Dendritic cell treated with granulocyte-macrophage colony-stimulating factor and Interleukin-4, amounts not matched to agents 40 ng/mL and 50 ng/mL, for 4 days (primary cell): Measurements from ENCODE around the gene PACRG.

Source experiments
- H3K27ac Mint-ChIP-seq: one replicate; pipeline ENCODE4 v1.8.0; 2022; ENCODE audit warnings: mild to moderate bottlenecking, mixed read lengths
- H3K27me3 Mint-ChIP-seq: one replicate; pipeline ENCODE4 v1.8.0; 2022; ENCODE audit warnings: mild to moderate bottlenecking, mixed read lengths
- H3K36me3 Mint-ChIP-seq: one replicate; pipeline ENCODE4 v1.8.0; 2022; ENCODE audit warnings: low read depth, mixed read lengths
- H3K4me1 Mint-ChIP-seq: one replicate; pipeline ENCODE4 v1.8.0; 2022; ENCODE audit warnings: low read depth, mixed read lengths
- H3K4me3 Mint-ChIP-seq: one replicate; pipeline ENCODE4 v1.8.0; 2022; ENCODE audit warnings: mild to moderate bottlenecking, moderate library complexity, mixed read lengths
- H3K9me3 Mint-ChIP-seq: one replicate; pipeline ENCODE4 v1.8.0; 2022; ENCODE audit warnings: mixed read lengths
- intact Hi-C: fragments of 100-400 bp; cut with micrococcal nuclease; formaldehyde crosslinking; loops from one replicate; pipeline ENCODE4 v1.15.0; 2022

The PACRG gene

DNA sequence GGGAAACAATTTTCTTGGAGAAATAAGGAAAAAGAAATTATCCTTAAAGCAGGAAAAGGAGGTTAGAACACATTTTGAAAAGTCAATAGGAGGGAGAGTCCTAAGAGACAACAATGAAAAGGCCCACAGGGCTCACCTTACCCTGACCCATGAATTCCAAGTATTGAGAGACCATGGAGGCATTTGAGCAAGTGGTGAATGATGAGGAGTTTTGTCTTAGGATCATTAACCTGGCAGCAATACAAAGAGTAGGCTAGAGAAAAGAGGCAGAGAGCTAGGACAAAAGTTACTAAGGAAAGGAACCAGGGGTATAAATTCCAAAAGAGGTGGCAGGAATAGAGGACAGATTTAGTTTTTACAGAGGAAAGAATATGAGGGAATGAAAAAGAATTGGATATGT, 44.7 kb downstream of the PACRG start:
- Mint-ChIP-seq H3K36me3 (no peaks in the 10 kb centered on the region), H3K27me3 (no peaks in the 10 kb centered on the region), H3K9me3 (peaks cover 12% of the 10 kb centered on the region), H3K4me1 (no peaks in the 10 kb centered on the region), H3K4me3 (no peak overlapping the region), H3K27ac (no peak overlapping the region)
- intact Hi-C loops, result no loop called here

DNA sequence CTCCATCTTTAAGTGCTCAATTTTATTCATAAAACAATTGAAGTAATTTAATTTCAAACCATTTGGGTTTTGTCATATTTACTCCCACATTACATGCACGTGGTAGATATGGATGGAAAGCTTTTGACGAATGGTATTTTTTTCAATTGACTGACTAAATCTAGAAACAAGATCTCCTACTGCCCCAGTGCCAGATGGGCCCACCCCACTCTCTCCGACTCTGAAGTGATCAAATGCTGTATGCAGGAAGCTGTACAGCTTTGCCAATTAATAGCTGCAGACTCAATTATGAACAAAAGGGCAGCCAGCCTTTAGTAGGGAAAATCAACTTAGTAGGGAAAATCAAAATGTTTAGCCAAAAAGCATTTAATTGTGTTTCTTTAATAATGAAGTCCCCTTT, 46.2 kb downstream of the PACRG start:
- Mint-ChIP-seq H3K27me3 (no peaks in the 10 kb centered on the region), H3K9me3 (peaks cover 16% of the 10 kb centered on the region), H3K36me3 (no peaks in the 10 kb centered on the region), H3K4me1 (no peaks in the 10 kb centered on the region), H3K27ac (no peak overlapping the region), H3K4me3 (no peak overlapping the region)
- intact Hi-C loops, result no loop called here

DNA sequence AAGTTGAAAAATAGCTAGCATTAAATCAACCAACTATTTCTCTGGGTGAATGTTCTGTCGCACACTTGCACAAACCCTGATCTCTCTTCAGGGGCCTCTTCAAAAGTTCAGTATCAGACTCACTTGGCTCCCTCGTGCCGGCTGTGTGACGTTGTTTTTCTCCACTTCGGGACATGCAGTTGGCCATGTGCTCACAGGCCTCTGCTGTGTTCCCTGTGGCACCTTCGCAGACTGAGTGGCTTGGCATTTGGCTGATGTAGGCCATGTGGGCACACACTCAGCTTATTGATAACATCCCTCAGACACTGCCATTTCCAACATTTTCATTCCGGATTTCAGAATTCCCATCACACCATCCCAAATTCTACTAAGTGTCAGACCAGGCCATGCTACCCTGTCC, 49.3 kb downstream of the PACRG start:
- Mint-ChIP-seq H3K9me3 (peaks cover 27% of the 10 kb centered on the region), H3K27ac (no peak overlapping the region), H3K27me3 (no peaks in the 10 kb centered on the region), H3K36me3 (no peaks in the 10 kb centered on the region), H3K4me3 (no peak overlapping the region), H3K4me1 (no peaks in the 10 kb centered on the region)
- intact Hi-C loops, result no loop called here

DNA sequence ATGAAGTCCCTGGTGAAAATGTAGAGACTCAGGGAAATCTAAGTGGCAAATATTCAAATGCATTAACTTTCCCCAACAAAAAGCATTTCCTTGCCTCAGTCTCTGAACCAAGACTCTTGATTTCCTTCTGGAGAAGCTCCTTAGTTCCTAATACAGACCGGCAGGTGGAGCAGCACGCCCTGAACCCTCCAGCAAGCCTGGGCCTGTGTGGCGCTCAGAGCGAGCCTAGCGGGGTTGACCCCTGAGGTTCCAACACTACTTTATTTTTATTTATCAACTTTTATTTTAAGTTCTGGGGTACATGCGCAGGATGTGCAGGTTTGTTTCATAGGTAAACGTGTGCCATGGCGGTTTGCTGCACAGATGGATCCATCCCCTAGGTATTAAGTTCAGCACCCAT, 50.8 kb downstream of the PACRG start:
- Mint-ChIP-seq H3K27ac (no peak overlapping the region), H3K4me1 (no peaks in the 10 kb centered on the region), H3K4me3 (no peak overlapping the region), H3K27me3 (no peaks in the 10 kb centered on the region), H3K9me3 (peaks cover 27% of the 10 kb centered on the region), H3K36me3 (no peaks in the 10 kb centered on the region)
- intact Hi-C loops, result no loop called here

DNA sequence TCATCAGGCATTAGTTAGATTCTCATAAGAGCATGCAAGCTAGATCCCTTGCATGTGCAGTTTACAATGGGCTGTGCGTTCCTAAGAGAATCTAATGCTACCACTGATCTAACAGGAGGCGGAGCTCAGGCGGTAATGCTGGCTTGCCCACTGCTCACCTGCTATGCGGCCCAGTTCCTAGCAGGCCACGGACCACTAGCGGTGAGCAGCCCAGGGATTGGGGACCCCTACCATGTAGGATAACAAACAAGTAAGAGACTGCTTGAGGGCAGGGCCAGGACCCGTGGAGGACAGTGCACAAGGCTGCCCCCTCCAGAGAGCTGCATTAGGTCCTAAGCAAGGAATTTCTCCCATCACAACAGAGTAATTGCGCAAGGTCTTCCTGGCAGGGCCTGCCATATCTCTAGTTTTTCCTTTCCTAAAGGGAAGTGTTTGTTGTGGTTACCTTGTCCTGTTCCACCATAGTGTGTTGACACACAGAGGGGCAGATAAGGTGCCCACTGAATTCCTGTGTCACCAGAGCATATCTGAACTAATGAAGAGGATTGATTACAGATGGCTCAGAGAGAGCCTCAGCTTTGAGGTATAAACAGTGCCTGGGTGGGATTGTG, 58.0 kb downstream of the PACRG start:
- peaks cover 40% of the 10 kb centered on the region for H3K9me3 Mint-ChIP-seq
- no peaks in the 10 kb centered on the region for H3K27me3 Mint-ChIP-seq
- no peak overlapping the region for H3K27ac Mint-ChIP-seq

DNA sequence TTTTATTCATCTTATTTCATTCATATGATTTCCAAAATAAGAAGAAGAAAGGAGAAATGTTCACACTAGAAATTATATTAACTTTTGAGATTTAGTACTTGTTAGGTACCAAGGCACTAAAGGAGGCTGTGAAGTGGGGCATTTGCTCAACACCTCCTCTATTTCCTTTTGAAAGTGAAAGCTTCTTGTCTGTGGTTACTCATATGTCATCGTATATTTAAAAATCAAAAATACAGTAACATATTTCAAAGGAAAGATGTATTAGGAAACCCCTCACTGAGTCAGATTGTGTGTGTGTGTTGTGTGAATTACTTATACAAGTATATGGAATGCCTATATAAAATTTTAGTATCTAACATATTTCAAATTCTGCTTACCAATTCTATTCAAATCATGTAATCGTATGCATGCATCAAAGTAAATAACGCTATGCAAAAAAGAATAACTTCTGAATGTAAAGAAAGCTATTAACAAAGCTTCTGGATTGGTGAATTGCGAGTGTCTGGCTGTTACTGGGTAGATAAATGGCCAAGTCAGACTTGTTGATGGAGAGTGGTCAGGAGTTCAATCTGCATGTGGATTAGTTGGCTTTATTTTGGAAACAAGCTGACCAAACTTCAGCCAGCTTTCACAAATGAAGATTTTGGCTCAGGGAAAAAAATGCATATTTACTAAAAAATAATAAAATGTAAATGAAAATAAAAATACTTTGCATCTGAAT, 70.9 kb downstream of the PACRG start:
- Mint-ChIP-seq H3K4me1 (no peaks in the 10 kb centered on the region), H3K27ac (no peak overlapping the region), H3K27me3 (no peaks in the 10 kb centered on the region), H3K9me3 (peaks cover 13% of the 10 kb centered on the region), H3K4me3 (no peak overlapping the region), H3K36me3 (no peaks in the 10 kb centered on the region)
- intact Hi-C loops, result no loop called here

More for the DNA sequence above, 58.0 kb downstream of the PACRG start:
- Mint-ChIP-seq H3K4me3 (no peak overlapping the region), H3K4me1 (no peaks in the 10 kb centered on the region), H3K36me3 (no peaks in the 10 kb centered on the region)
- intact Hi-C loops, result no loop called here

DNA sequence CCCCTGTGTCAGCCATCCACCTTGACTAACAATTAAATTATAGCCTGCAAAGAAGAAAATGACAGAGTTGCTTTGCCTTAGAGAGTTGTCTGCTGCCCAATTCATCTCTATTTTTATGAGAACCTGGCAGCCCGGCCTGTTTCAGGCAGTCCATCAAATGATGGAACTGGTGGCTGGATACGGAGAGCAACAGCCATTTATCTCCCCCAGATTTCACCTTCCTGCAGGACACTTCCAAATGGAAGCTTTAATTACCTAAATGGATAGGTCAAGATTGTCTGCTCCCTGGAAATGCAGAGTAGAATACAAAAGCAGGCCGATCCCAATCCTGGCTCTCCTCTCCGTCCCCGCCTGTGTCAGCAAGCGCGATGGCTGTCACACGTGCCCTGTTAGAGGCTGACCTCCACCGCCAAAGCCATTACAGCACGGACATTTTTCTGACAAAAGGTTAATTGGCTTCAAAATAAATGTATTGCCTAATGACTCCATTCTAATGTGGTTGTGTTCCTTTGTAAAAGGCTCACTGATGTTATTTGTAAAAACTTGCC, 86.7 kb downstream of the PACRG start:
- intact Hi-C loops, result no loop called here
- Mint-ChIP-seq H3K36me3 (no peaks in the 10 kb centered on the region), H3K27me3 (no peaks in the 10 kb centered on the region)

DNA sequence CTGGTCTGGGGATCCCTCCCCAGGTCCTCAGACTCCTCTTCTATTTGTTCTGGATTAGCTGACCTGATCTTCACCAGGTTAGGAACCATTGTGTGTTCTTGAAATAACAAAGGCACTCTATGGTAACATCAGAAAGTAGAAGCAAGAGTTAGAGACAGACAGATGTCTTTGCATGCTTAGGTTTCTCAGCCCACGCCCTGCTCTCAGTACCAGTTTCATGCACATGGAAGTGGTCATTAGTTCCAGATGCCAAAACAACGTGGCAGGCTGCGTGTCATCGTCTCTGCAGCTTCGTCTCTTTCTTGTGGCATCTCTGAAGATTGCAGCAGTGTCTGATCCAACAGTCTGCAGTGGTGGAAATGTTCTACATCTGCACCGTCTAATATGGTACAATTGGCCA, 89.4 kb downstream of the PACRG start:
- Mint-ChIP-seq H3K27me3 (no peaks in the 10 kb centered on the region), H3K36me3 (no peaks in the 10 kb centered on the region), H3K4me3 (no peak overlapping the region), H3K4me1 (no peaks in the 10 kb centered on the region), H3K27ac (no peak overlapping the region), H3K9me3 (peaks cover 12% of the 10 kb centered on the region)
- intact Hi-C loops, result no loop called here

More for the DNA sequence above, 86.7 kb downstream of the PACRG start:
- peaks cover 29% of the 10 kb centered on the region for H3K9me3 Mint-ChIP-seq
- H3K4me3 Mint-ChIP-seq, result no peak overlapping the region
- no peaks in the 10 kb centered on the region for H3K4me1 Mint-ChIP-seq
- H3K27ac Mint-ChIP-seq, result no peak overlapping the region

DNA sequence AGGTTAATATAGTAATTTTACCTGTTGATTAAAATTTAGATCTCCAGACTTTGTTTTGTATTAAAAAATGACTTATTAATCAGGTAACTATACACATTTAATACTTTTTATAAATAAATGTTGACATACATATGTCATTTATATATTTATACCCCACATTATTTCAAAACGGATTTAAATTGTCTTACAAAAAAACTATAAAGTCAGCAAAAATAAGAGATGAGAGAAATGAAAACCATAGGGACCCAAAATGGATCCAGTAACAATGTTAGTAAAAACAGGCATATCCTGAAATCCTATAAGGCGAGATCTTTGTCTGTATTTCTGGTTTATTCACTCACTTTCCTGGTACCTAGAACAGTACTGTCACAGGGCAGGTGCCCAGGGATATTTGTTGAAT, 91.5 kb downstream of the PACRG start:
- H3K4me1 Mint-ChIP-seq, result no peaks in the 10 kb centered on the region
- H3K9me3 Mint-ChIP-seq, result peaks cover 22% of the 10 kb centered on the region
- no peaks in the 10 kb centered on the region for H3K36me3 Mint-ChIP-seq
- no peaks in the 10 kb centered on the region for H3K27me3 Mint-ChIP-seq
- H3K27ac Mint-ChIP-seq, result no peak overlapping the region
- intact Hi-C loops, result no loop called here
- no peak overlapping the region for H3K4me3 Mint-ChIP-seq

DNA sequence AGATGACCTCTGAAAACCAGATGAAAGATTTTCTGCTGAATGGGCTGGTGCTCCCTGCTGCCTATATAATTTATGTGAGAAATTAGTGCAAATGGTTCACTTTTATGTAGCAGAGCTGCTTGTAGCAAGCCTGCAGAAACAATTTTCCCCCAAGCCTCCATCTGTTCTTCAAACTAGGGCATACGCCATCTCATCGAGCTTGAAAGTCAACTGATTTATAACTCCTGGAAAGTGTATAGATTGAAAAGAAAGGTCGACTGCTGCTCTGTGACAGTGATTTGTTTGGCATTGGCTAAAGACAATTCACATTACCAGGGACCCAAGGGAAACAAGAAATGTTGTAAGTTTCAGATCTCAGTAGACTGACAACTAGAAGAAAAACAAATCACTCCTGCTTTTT, 93.3 kb downstream of the PACRG start:
- Mint-ChIP-seq H3K27me3 (no peaks in the 10 kb centered on the region), H3K4me3 (no peak overlapping the region), H3K9me3 (peaks cover 31% of the 10 kb centered on the region), H3K4me1 (no peaks in the 10 kb centered on the region), H3K36me3 (no peaks in the 10 kb centered on the region), H3K27ac (no peak overlapping the region)
- intact Hi-C loops, result no loop called here

DNA sequence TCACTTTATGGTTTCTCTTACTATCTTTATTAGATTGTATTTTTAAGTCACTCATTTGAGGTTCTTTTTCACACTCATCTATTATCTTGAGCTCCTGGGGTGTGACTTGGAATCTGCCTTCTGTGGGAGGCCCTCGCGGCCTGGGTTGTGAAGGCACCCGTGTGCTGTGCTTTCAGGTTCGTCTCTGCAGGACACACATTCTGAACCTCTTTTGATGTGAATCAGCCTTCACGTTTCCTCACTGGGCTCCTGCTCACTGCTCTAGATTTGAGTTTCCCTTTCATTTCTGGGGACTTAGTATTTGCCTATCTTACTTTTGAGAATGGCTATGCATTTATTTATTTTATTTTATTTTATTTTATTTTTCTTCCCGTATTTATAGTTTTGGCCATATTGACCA, 97.8 kb downstream of the PACRG start:
- no peak overlapping the region for H3K4me3 Mint-ChIP-seq
- no peak overlapping the region for H3K27ac Mint-ChIP-seq

DNA sequence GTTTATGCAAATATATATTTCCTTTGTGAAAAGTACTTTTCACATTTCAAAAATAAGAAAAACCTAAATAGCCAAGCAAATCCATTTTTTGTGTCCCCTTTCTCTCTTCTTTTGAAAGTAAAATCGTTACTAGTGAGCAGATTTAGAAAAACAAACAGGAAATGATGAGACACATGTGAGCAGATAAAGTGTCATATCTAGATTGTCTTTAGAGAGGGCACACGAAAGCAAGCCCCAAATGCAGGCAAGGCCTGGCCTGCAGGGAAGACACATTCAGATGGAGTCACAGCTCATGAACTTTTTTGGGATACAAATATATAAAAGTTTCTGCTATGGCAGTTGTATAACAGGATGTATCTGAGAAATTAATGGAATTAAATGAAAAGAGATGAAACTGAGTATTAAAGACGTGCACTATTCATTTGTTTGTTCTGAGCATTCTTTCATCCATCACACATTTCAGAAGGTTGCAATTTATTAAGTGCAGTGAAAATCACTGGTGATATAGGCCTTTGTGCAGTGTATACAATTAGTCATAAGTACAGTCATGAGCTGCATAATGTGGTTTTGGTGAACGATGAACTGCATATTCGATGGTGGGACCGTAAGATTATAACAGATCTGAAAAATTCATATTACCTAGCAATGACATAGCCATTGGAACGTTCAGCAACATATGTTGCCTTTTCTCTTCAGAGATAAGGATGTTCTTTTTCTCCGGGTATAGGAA, 101.4 kb downstream of the PACRG start:
- no peak overlapping the region for H3K27ac Mint-ChIP-seq
- H3K27me3 Mint-ChIP-seq, result no peaks in the 10 kb centered on the region
- H3K4me1 Mint-ChIP-seq, result no peaks in the 10 kb centered on the region
- peaks cover 18% of the 10 kb centered on the region for H3K9me3 Mint-ChIP-seq
- H3K4me3 Mint-ChIP-seq, result no peak overlapping the region
- intact Hi-C loops, result no loop called here
- no peaks in the 10 kb centered on the region for H3K36me3 Mint-ChIP-seq

More for the DNA sequence above, 97.8 kb downstream of the PACRG start:
- intact Hi-C loops, result no loop called here
- H3K9me3 Mint-ChIP-seq, result peaks cover 26% of the 10 kb centered on the region
- H3K36me3 Mint-ChIP-seq, result no peaks in the 10 kb centered on the region
- H3K27me3 Mint-ChIP-seq, result no peaks in the 10 kb centered on the region
- H3K4me1 Mint-ChIP-seq, result no peaks in the 10 kb centered on the region

DNA sequence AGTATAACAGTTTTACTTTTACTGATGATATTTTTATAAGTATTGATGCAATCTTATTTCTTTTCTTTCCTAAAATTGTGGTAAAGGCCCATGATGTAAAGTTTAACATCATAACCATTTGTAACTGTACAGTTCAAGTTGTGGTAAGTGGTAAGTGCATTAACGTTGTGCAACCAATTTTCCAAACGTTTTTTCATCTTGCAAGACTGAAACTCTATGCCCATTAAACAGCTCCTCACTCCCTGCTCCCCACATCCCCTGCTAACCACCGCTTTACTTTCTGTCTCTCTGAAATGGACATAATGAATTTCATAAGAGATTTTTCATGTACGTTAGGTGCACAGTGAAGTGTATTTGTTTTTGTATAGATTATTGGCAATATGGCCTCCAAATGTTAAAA, 106.0 kb downstream of the PACRG start:
- Mint-ChIP-seq H3K4me3 (no peak overlapping the region), H3K36me3 (no peaks in the 10 kb centered on the region), H3K4me1 (no peaks in the 10 kb centered on the region), H3K9me3 (peaks cover 23% of the 10 kb centered on the region), H3K27ac (no peak overlapping the region), H3K27me3 (no peaks in the 10 kb centered on the region)
- intact Hi-C loops, result no loop called here

DNA sequence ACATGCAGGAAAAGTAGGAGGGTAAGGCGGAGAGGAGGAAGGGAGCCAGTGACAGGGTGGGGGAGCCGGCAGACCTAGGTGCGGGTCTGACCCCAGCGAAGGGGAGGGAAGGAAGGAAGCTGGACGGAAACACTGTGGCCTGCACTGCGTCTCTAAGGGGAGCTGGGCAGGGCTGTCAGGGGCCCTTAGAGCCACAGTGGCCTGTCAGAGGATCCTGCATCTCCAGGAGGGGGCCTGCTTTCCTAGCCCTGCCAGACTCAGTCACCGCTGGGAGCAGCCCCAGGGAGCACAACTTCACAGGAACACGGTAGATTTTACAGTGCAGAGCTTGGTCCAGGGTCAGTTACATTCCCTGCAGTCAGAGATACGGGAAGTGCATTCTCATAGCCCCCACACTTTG, 118.2 kb downstream of the PACRG start:
- Mint-ChIP-seq H3K9me3 (peaks cover 15% of the 10 kb centered on the region), H3K36me3 (no peaks in the 10 kb centered on the region), H3K27me3 (no peaks in the 10 kb centered on the region), H3K4me1 (no peaks in the 10 kb centered on the region), H3K4me3 (no peak overlapping the region), H3K27ac (no peak overlapping the region)
- intact Hi-C loops, result no loop called here
